H9 (cell line): Measurements from ENCODE around the gene PDZD2. TPM values are rescaled to one million over a fixed set of nuclear protein-coding genes. Genes with fewer than 3 reads are reported as not detected.

Experiments
- DNase-seq: peaks from one replicate; pipeline ENCODE4 v3.0.0-alpha.2; 2017
- H2AFZ ChIP-seq: one replicate; pipeline ENCODE4 v1.6.1; 2013; ENCODE audit warnings: mild to moderate bottlenecking, low read length, control low read depth, moderate library complexity
- H2AK5ac ChIP-seq: 2 replicates; pipeline ENCODE4 v1.6.1; 2013; ENCODE audit warnings: low read length, control low read depth, mixed read lengths; ENCODE audit not compliant: insufficient read length
- H2BK120ac ChIP-seq: one replicate; pipeline ENCODE4 v1.6.1; 2013; ENCODE audit warnings: low read depth, mild to moderate bottlenecking, low read length, control low read depth, inconsistent platforms; ENCODE audit not compliant: poor library complexity, severe bottlenecking
- H2BK12ac ChIP-seq: 2 replicates; pipeline ENCODE4 v1.6.1; 2013; ENCODE audit warnings: low read length, control low read depth, mixed read lengths, low read depth; ENCODE audit not compliant: insufficient read length
- H2BK15ac ChIP-seq: 2 replicates; pipeline ENCODE4 v1.6.1; 2013; ENCODE audit warnings: low read depth, low read length, control low read depth
- H2BK20ac ChIP-seq: one replicate; pipeline ENCODE4 v1.6.1; 2013; ENCODE audit warnings: low read depth, mild to moderate bottlenecking, low read length, control low read depth, inconsistent platforms; ENCODE audit not compliant: poor library complexity, severe bottlenecking
- H2BK5ac ChIP-seq: 2 replicates; pipeline ENCODE4 v1.6.1; 2013; ENCODE audit warnings: low read length, control low read depth, mixed read lengths; ENCODE audit not compliant: insufficient read length
- H3K14ac ChIP-seq: 2 replicates; pipeline ENCODE4 v1.6.1; 2013; ENCODE audit warnings: low read length, control low read depth; ENCODE audit not compliant: insufficient read depth
- H3K18ac ChIP-seq: 2 replicates; pipeline ENCODE4 v1.6.1; 2013; ENCODE audit warnings: low read depth, mild to moderate bottlenecking, mixed read lengths, low read length, control low read depth; ENCODE audit not compliant: insufficient read length
- H3K23ac ChIP-seq: 2 replicates; pipeline ENCODE4 v1.6.1; 2013; ENCODE audit warnings: low read length, control low read depth, mixed read lengths, low read depth; ENCODE audit not compliant: insufficient read length
- H3K23me2 ChIP-seq: 2 replicates; pipeline ENCODE4 v1.6.1; 2013; ENCODE audit warnings: low read depth, mild to moderate bottlenecking, mixed read lengths, low read length, control low read depth; ENCODE audit not compliant: insufficient read length, poor library complexity, severe bottlenecking
- H3K27ac ChIP-seq: 2 replicates; pipeline ENCODE4 v1.5.1; 2013; ENCODE audit warnings: low read length, control low read depth, mixed read lengths, low read depth; ENCODE audit not compliant: insufficient read length
- H3K27me3 ChIP-seq: 2 replicates; pipeline ENCODE4 v1.6.1; 2013; ENCODE audit warnings: low read length, control low read depth, inconsistent platforms; ENCODE audit not compliant: insufficient read depth
- H3K4ac ChIP-seq: 2 replicates; pipeline ENCODE4 v1.6.1; 2013; ENCODE audit warnings: low read depth, mild to moderate bottlenecking, control low read depth, inconsistent platforms, low read length, moderate library complexity
- H3K4me1 ChIP-seq: 2 replicates; pipeline ENCODE4 v1.6.1; 2013; ENCODE audit warnings: low read length, control low read depth, inconsistent platforms; ENCODE audit not compliant: insufficient read depth
- H3K4me2 ChIP-seq: 2 replicates; pipeline ENCODE4 v1.6.1; 2013; ENCODE audit warnings: low read length, control low read depth, mixed read lengths; ENCODE audit not compliant: insufficient read length, insufficient read depth
- H3K56ac ChIP-seq: 2 replicates; pipeline ENCODE4 v1.6.1; 2013; ENCODE audit warnings: low read depth, mild to moderate bottlenecking, mixed read lengths, low read length, control low read depth; ENCODE audit not compliant: insufficient read length
- H3K79me1 ChIP-seq: 2 replicates; pipeline ENCODE4 v1.6.1; 2013; ENCODE audit warnings: low read depth, mild to moderate bottlenecking, moderate library complexity, low read length, control low read depth, inconsistent platforms; ENCODE audit not compliant: insufficient read depth, poor library complexity, severe bottlenecking
- H3K79me2 ChIP-seq: 2 replicates; pipeline ENCODE4 v1.6.1; 2013; ENCODE audit warnings: low read length, control low read depth, inconsistent platforms; ENCODE audit not compliant: insufficient read depth
- H3K9ac ChIP-seq: 2 replicates; pipeline ENCODE4 v1.6.1; 2013; ENCODE audit warnings: low read length, control low read depth, mixed read lengths; ENCODE audit not compliant: insufficient read length; ENCODE audit errors: extremely low read depth
- H3K9me3 ChIP-seq: one replicate; pipeline ENCODE4 v1.6.1; 2013; ENCODE audit warnings: low read depth, low read length, inconsistent platforms; ENCODE audit not compliant: control insufficient read depth
- H3T11ph ChIP-seq: one replicate; pipeline ENCODE4 v1.6.1; 2013; ENCODE audit warnings: mild to moderate bottlenecking, low read length, control low read depth, inconsistent platforms
- H4K20me1 ChIP-seq: one replicate; pipeline ENCODE4 v1.6.1; 2013; ENCODE audit not compliant: control insufficient read depth, insufficient read length, insufficient read depth
- H4K5ac ChIP-seq: 2 replicates; pipeline ENCODE4 v1.6.1; 2013; ENCODE audit warnings: low read depth, mild to moderate bottlenecking, mixed read lengths, low read length, control low read depth; ENCODE audit not compliant: insufficient read length
- H4K8ac ChIP-seq: replicated peaks from 2 replicates; pipeline ENCODE4 v1.6.1; 2013; ENCODE audit warnings: low read length, control low read depth, mixed read lengths, low read depth; ENCODE audit not compliant: insufficient read length
- H4K91ac ChIP-seq: 2 replicates; pipeline ENCODE4 v1.6.1; 2013; ENCODE audit warnings: low read depth, mild to moderate bottlenecking, moderate library complexity, mixed read lengths, low read length, control low read depth; ENCODE audit not compliant: insufficient read length
- H3K27ac Mint-ChIP-seq, 3 experiments: 2 replicates in 2 of 3; 3 replicates in 1 of 3; pipeline ENCODE4 v1.8.0; 2020 to 2021; ENCODE audit warnings: mixed read lengths in 3 of 3, mild to moderate bottlenecking in 1 of 3, moderate library complexity in 1 of 3
- H3K27me3 Mint-ChIP-seq: 2 replicates; pipeline ENCODE4 v1.8.0; 2021; ENCODE audit warnings: low read depth, mild to moderate bottlenecking, moderate library complexity, mixed read lengths
- H3K36me3 Mint-ChIP-seq, 3 experiments: 2 replicates in 2 of 3; 3 replicates in 1 of 3; pipeline ENCODE4 v1.8.0; 2020 to 2021; ENCODE audit warnings: low read depth in 3 of 3, mixed read lengths in 3 of 3; ENCODE audit not compliant: insufficient read depth in 1 of 3
- H3K4me1 Mint-ChIP-seq, 2 experiments: 2 replicates each; pipeline ENCODE4 v1.8.0; 2020; ENCODE audit warnings: mixed read lengths in 2 of 2
- H3K4me3 Mint-ChIP-seq, 2 experiments: 2 replicates in 1 of 2; 3 replicates in 1 of 2; pipeline ENCODE4 v1.8.0; 2020 to 2021; ENCODE audit warnings: mild to moderate bottlenecking in 2 of 2, mixed read lengths in 2 of 2, moderate library complexity in 1 of 2
- H3K9me3 Mint-ChIP-seq, 2 experiments: 2 replicates in 1 of 2; 3 replicates in 1 of 2; pipeline ENCODE4 v1.8.0; 2020; ENCODE audit warnings: mild to moderate bottlenecking in 2 of 2, mixed read lengths in 2 of 2, moderate library complexity in 1 of 2
- WGBS: extraction: QIAGEN DNeasy Blood & Tissue Kit; methylation state at CpG from one replicate; pipeline ENCODE4 v1.1.7; 2013; ENCODE audit warnings: missing lambda C conversion rate, low lambda C conversion rate, mixed read lengths; ENCODE audit not compliant: insufficient read length; ENCODE audit errors: extremely low coverage; 5-methylcytosine and 5-hydroxymethylcytosine counted together
- total RNA-seq: library from RNA; stranded (reverse); gene quantifications from 2 replicates; pipeline ENCODE4 v1.2.1, GENCODE V29; 2021
- TF ChIP-seq, protein P1 (sequence below): fragments of 200-600 bp; sonication (generic); conservative IDR thresholded peaks from 3 replicates; pipeline ENCODE4 v1.8.0; 2021; ENCODE audit warnings: antibody characterized with exemption, mild to moderate bottlenecking

Gene PDZD2
- total RNA-seq, 1 experiment from 2014 or later: 9.9 TPM

GRCh38 chr5:32131604-32132003 is 492.7 kb downstream of the PDZD2 start:
- no peaks in the 10 kb centered on the region for H3K4me1 ChIP-seq
- H3K79me1 ChIP-seq: peaks cover 5% of the 10 kb centered on the region
- Mint-ChIP-seq H3K9me3 (no peaks in the 10 kb centered on the region), H3K36me3 (peaks cover 10 to 36% (median 31%) of the 10 kb centered on the region in 3 experiments; a peak in 6 of 7 replicates), H3K4me1 (peaks cover 9 to 10% of the 10 kb centered on the region in 2 experiments), H3K27ac (no peak overlapping the region; a peak in 1 of 7 replicates), H3K27me3 (no peaks in the 10 kb centered on the region), H3K4me3 (no peak overlapping the region)
- H3T11ph ChIP-seq: no peak overlapping the region
- no peak overlapping the region for H3K27ac ChIP-seq
- no peak overlapping the region for H4K91ac ChIP-seq
- H3K4me2 ChIP-seq: no peak overlapping the region
- H3K14ac ChIP-seq: no peak overlapping the region
- H3K23me2 ChIP-seq: no peaks in the 10 kb centered on the region
- no peak overlapping the region for H3K18ac ChIP-seq
- no peak overlapping the region for H2BK12ac ChIP-seq
- no peaks in the 10 kb centered on the region; the same call in 1 of the 2 replicates for H3K27me3 ChIP-seq
- no peaks in the 10 kb centered on the region for H3K9me3 ChIP-seq
- no peak overlapping the region for H4K5ac ChIP-seq
- no peak overlapping the region for H2BK20ac ChIP-seq
- H3K9ac ChIP-seq: no peak overlapping the region
- no peak overlapping the region for H4K8ac ChIP-seq
- no peak overlapping the region for H3K23ac ChIP-seq
- H2AFZ ChIP-seq: no peak overlapping the region
- WGBS: no CpG with 5 or more reads among the region's 1 CpG
- H4K20me1 ChIP-seq: no peaks in the 10 kb centered on the region
- H2BK15ac ChIP-seq: no peak overlapping the region
- no peak overlapping the region for H2BK120ac ChIP-seq
- peaks cover 3% of the 10 kb centered on the region; the same call in 1 of the 2 replicates for H3K79me2 ChIP-seq
- no peak overlapping the region for H2AK5ac ChIP-seq
- H3K4ac ChIP-seq: no peak overlapping the region
- H2BK5ac ChIP-seq: no peak overlapping the region
- DNase-seq: no peak
- no peak overlapping the region for H3K56ac ChIP-seq
- TF ChIP-seq, protein P1, sequence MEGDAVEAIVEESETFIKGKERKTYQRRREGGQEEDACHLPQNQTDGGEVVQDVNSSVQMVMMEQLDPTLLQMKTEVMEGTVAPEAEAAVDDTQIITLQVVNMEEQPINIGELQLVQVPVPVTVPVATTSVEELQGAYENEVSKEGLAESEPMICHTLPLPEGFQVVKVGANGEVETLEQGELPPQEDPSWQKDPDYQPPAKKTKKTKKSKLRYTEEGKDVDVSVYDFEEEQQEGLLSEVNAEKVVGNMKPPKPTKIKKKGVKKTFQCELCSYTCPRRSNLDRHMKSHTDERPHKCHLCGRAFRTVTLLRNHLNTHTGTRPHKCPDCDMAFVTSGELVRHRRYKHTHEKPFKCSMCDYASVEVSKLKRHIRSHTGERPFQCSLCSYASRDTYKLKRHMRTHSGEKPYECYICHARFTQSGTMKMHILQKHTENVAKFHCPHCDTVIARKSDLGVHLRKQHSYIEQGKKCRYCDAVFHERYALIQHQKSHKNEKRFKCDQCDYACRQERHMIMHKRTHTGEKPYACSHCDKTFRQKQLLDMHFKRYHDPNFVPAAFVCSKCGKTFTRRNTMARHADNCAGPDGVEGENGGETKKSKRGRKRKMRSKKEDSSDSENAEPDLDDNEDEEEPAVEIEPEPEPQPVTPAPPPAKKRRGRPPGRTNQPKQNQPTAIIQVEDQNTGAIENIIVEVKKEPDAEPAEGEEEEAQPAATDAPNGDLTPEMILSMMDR: no peak
